Hepatocyte (in vitro differentiated cells): ENCODE measurements around the gene ADD1. TPM values are rescaled to one million over a fixed set of nuclear protein-coding genes. Genes with fewer than 3 reads are reported as not detected.

Source experiments
- DNase-seq: peaks from one replicate; pipeline ENCODE4 v3.0.0-alpha.2; 2016; ENCODE audit warnings: low spot score
- H2AFZ ChIP-seq: fragments of 200-600 bp; sonication (generic); 2 replicates; pipeline ENCODE4 v1.6.0; 2016; ENCODE audit warnings: antibody characterized with exemption, mild to moderate bottlenecking
- H3K27ac ChIP-seq: fragments of 200-600 bp; sonication (generic); 2 replicates; pipeline ENCODE4 v1.5.1; 2016; ENCODE audit warnings: mild to moderate bottlenecking
- H3K27me3 ChIP-seq: fragments of 200-600 bp; sonication (generic); 2 replicates; pipeline ENCODE4 v1.6.1; 2016
- H3K36me3 ChIP-seq: fragments of 200-600 bp; sonication (generic); replicated peaks from 2 replicates; pipeline ENCODE4 v1.5.1; 2016; ENCODE audit warnings: low read depth; ENCODE audit not compliant: insufficient read depth
- H3K4me1 ChIP-seq: fragments of 200-600 bp; sonication (generic); 2 replicates; pipeline ENCODE4 v1.5.1; 2016; ENCODE audit warnings: mild to moderate bottlenecking, moderate library complexity; ENCODE audit not compliant: insufficient read depth
- H3K4me2 ChIP-seq: fragments of 200-600 bp; sonication (generic); 2 replicates; pipeline ENCODE4 v1.6.0; 2016
- H3K4me3 ChIP-seq: fragments of 200-600 bp; sonication (generic); 2 replicates; pipeline ENCODE4 v1.5.1; 2016; ENCODE audit warnings: mild to moderate bottlenecking
- H3K79me2 ChIP-seq: fragments of 200-600 bp; sonication (generic); 2 replicates; pipeline ENCODE4 v1.6.0; 2017; ENCODE audit warnings: mild to moderate bottlenecking
- H3K9me2 ChIP-seq: fragments of 200-600 bp; sonication (generic); replicated peaks from 2 replicates; pipeline ENCODE4 v1.6.0; 2017; ENCODE audit warnings: mild to moderate bottlenecking; ENCODE audit not compliant: insufficient read depth
- H3K9me3 ChIP-seq: fragments of 200-600 bp; sonication (generic); 2 replicates; pipeline ENCODE4 v1.5.1; 2016; ENCODE audit warnings: low read depth, mild to moderate bottlenecking
- H4K20me1 ChIP-seq: fragments of 200-600 bp; sonication (generic); 2 replicates; pipeline ENCODE4 v1.6.0; 2016; ENCODE audit warnings: mild to moderate bottlenecking; ENCODE audit not compliant: insufficient read depth, poor library complexity, severe bottlenecking
- CTCF ChIP-seq: fragments of 200-600 bp; sonication (generic); IDR thresholded peaks from 2 replicates; pipeline ENCODE4 v1.5.1; 2016; ENCODE audit warnings: antibody characterized with exemption, mild to moderate bottlenecking; ENCODE audit not compliant: poor library complexity
- EZH2 ChIP-seq: fragments of 200-600 bp; sonication (generic); IDR thresholded peaks from 2 replicates; pipeline ENCODE4 v1.6.1; 2016; ENCODE audit warnings: antibody characterized with exemption, mild to moderate bottlenecking, borderline replicate concordance
- EZH2phosphoT487 ChIP-seq: fragments of 200-600 bp; sonication (generic); IDR thresholded peaks from one replicate; pipeline ENCODE4 v1.6.1; 2018; ENCODE audit warnings: antibody characterized with exemption, mild to moderate bottlenecking, low read depth, moderate library complexity; ENCODE audit not compliant: unreplicated experiment, severe bottlenecking
- WGBS: methylation state at CpG from one replicate; pipeline ENCODE4 v1.1.6; 2016; ENCODE audit warnings: low lambda C conversion rate; ENCODE audit errors: missing lambda C conversion rate; 5-methylcytosine and 5-hydroxymethylcytosine counted together
- polyA plus RNA-seq: library from polyadenylated mRNA; unstranded; fragments of >200 nt; fragmentation: Nextera tagmentation; extraction: Ambion mirVana; gene quantifications from 2 replicates; pipeline ENCODE4 v1.2.1, GENCODE V29; 2016
- total RNA-seq: library from RNA; depleted of rRNA; stranded (reverse); fragments of >200 nt; gene quantifications from 2 replicates; pipeline ENCODE4 v1.2.3, GENCODE V29; 2014

The ADD1 gene
- total and polyA plus RNA-seq, 2 experiments from 2014 or later = 179 to 208 TPM

GRCh38 chr4:2863649-2864048 is 20.0 kb downstream of the ADD1 start:
- Histone ChIP-seq H3K36me3 (no peaks in the 10 kb centered on the region), H3K4me1 (peaks cover 77% of the 10 kb centered on the region), H2AFZ (no peak overlapping the region), H3K9me3 (no peaks in the 10 kb centered on the region), H3K27me3 (no peaks in the 10 kb centered on the region), H3K9me2 (no peaks in the 10 kb centered on the region), H3K79me2 (peaks cover 97% of the 10 kb centered on the region), H3K27ac (no peak overlapping the region), H3K4me3 (no peak overlapping the region), H4K20me1 (peaks cover 93% of the 10 kb centered on the region), H3K4me2 (no peak overlapping the region)
- DNase-seq = no peak
- TF ChIP-seq EZH2phosphoT487 (no peak), EZH2 (no peak), CTCF (no peak)

GRCh38 chr4:2865196-2865780 is 21.6 kb downstream of the ADD1 start:
- Histone ChIP-seq H3K9me2 (no peaks in the 10 kb centered on the region), H3K36me3 (no peaks in the 10 kb centered on the region), H3K4me3 (no peak overlapping the region), H3K79me2 (peaks cover 97% of the 10 kb centered on the region), H4K20me1 (peaks cover 88% of the 10 kb centered on the region), H3K27ac (peak overlapping the region; percentile 6), H3K27me3 (no peaks in the 10 kb centered on the region), H2AFZ (no peak overlapping the region), H3K4me2 (peak overlapping the region; percentile 2), H3K4me1 (peaks cover 79% of the 10 kb centered on the region), H3K9me3 (no peaks in the 10 kb centered on the region)
- WGBS = 33% methylated on average over 2 of the region's 2 CpGs
- TF ChIP-seq CTCF = no peak
- no peak for TF ChIP-seq EZH2
- no peak for TF ChIP-seq EZH2phosphoT487
- no peak for DNase-seq

GRCh38 chr4:2866160-2866861 is 22.7 kb downstream of the ADD1 start:
- H4K20me1 ChIP-seq = peaks cover 91% of the 10 kb centered on the region
- no peaks in the 10 kb centered on the region for H3K27me3 ChIP-seq
- H3K9me2 ChIP-seq = no peaks in the 10 kb centered on the region
- H3K9me3 ChIP-seq = no peaks in the 10 kb centered on the region
- TF ChIP-seq EZH2phosphoT487 (no peak), EZH2 (no peak), CTCF (no peak)
- H3K4me3 ChIP-seq = no peak overlapping the region
- 74% methylated on average over 10 of the region's 10 CpGs for WGBS
- H2AFZ ChIP-seq = no peak overlapping the region
- no peaks in the 10 kb centered on the region for H3K36me3 ChIP-seq
- peak overlapping the region; percentile 6 for H3K27ac ChIP-seq
- no peak for DNase-seq
- H3K79me2 ChIP-seq = peaks cover 97% of the 10 kb centered on the region
- H3K4me2 ChIP-seq = peak overlapping the region; percentile 2
- peaks cover 73% of the 10 kb centered on the region for H3K4me1 ChIP-seq
